ENCODE results near the gene SLC38A1. TPM values are rescaled to one million over a fixed set of nuclear protein-coding genes. Genes with fewer than 3 reads are reported as not detected.
"Not testable (repeated sequence)": the region's sequence is repeated elsewhere in the genome, so short reads cannot be mapped to it uniquely, and the experiment has no call there.

The SLC38A1 gene
- total RNA-seq = 136 TPM
- long read RNA-seq, full-length matches to known transcripts = 29 of 123 reads
- long read RNA-seq, partial matches to known transcripts = 3 of 123 reads
- long read RNA-seq, other reads (novel, unspliced or antisense) = 91 of 123 reads

GRCh38 chr12:46268583-46269428 lies at the start of gene SLC38A1:
Gene SLC38A1, minus strand, starts transcription at chr12:46269043. Its CDS starts 29,243 bp downstream, at chr12:46239800.
- intact Hi-C loops (cut with DNase I) = loop anchor here (10.0 kb wide), 1 partner anchor 54 kb away; no protein-coding TSS in a partner anchor
- peak; percentile 89 for ATAC-seq (ENCODE audit: poor library complexity)
- DNase-seq = peak; percentile 92

GRCh38 chr12:46318037-46318436 lies 49.2 kb upstream of the SLC38A1 start:
- ATAC-seq (ENCODE audit: poor library complexity) (no peak), DNase-seq (no peak)
- intact Hi-C loops (cut with DNase I) = no loop called here

DNA sequence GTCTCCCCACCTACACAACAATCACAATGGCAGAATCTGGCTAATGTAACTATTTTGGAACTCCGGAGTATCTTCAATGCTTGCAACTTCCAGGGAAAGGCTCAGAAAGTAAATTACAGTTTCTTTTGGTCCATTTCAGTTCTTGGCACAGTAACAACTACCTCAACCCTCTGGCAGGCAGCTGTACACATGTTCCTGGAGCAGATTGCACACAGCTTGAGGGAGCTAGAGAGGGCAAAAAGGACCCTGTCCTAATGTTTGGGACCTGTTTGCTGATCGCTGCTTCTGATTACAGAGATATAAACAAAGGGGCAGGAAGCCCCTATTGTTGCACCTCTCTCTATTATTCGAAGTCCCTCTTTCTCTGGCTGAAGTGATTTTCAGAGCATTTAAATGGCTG lies 35.2 kb upstream of the SLC38A1 start:
- intact Hi-C loops (cut with DNase I) = loop anchor here (10.0 kb wide), 1 partner anchor 149 kb away; no protein-coding TSS in a partner anchor
- DNase-seq (no peak), ATAC-seq (ENCODE audit: poor library complexity) (no peak)

GRCh38 chr12:46303039-46303666 lies 34.3 kb upstream of the SLC38A1 start:
- ATAC-seq (ENCODE audit: poor library complexity) = peak; percentile 68
- intact Hi-C loops (cut with DNase I) = loop anchor here (10.0 kb wide), 1 partner anchor 148 kb away; no protein-coding TSS in a partner anchor
- DNase-seq = no peak

GRCh38 chr12:46300910-46301309 lies 32.1 kb upstream of the SLC38A1 start:
- intact Hi-C loops (cut with DNase I) = loop anchor here (10.0 kb wide), 1 partner anchor 146 kb away; no protein-coding TSS in a partner anchor
- DNase-seq (peak; percentile 40), ATAC-seq (ENCODE audit: poor library complexity) (peak; percentile 70)

- ATAC-seq (ENCODE audit: poor library complexity) (no peak), DNase-seq (no peak)
- intact Hi-C loops (cut with DNase I) = loop anchor here (10.0 kb wide), 1 partner anchor 145 kb away; no protein-coding TSS in a partner anchor
Measured at GRCh38 chr12:46299851-46300250, 31.0 kb upstream of the SLC38A1 start.

- ATAC-seq (ENCODE audit: poor library complexity) (no peak), DNase-seq (no peak)
- intact Hi-C loops (cut with DNase I) = no loop called here
Measured at GRCh38 chr12:46298261-46298660, 29.4 kb upstream of the SLC38A1 start.

GRCh38 chr12:46296822-46297221 lies 28.0 kb upstream of the SLC38A1 start:
- no peak for ATAC-seq (ENCODE audit: poor library complexity)
- intact Hi-C loops (cut with DNase I) = no loop called here
- no peak for DNase-seq

DNA sequence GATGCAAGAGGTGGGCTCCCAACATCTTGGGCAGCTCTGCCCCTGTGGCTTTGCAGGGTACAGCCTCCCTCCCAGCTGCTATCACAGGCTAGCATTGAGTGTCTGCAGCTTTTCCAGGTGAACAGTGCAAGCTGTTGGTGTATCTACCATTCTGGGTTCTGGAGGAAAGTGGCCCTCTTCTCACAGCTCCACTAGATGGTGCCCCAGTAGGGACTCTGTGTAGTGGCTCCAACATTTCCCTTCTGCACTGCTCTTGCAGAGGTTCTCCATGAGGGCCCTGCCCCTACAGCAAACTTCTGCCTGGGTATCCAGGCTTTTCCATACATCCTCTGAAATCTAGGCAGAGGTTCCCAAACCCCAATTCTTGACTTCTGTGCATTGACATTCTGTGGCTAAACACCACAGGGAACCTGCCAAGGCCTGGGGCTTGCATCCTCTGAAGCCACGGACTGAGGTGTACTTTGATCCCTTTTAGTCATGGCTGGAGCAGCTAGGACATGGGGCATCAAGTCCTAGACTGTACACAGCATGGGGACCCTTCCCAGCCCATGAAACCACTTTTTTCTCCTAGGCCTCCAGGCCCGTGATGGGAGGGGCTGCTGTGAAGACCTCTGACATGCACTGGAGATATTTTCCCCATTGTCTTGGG lies 24.0 kb upstream of the SLC38A1 start:
- DNase-seq = no peak
- ATAC-seq (ENCODE audit: poor library complexity) = no peak
- intact Hi-C loops (cut with DNase I) = no loop called here

DNA sequence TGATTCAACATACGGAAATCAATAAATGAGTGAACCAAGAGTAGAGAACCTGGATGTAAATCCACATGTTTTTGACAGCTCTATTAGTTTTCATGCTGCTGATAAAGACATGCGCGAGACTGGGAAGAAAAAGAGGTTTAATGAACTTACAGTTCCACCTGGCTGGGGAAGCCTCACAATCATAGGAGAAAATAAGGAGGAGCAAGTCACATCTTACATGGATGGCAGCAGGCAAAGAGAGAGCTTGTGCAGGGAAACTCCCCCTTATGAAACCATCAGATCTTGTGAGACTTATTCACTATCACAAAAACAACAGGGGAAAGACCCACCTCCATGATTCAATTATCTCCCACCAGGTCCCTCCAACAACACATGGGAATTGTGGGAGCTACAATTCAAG lies 23.1 kb upstream of the SLC38A1 start:
- intact Hi-C loops (cut with DNase I); DNase-seq; ATAC-seq (ENCODE audit: poor library complexity): not testable (repeated sequence)

GRCh38 chr12:46285177-46285576 lies 16.3 kb upstream of the SLC38A1 start:
- intact Hi-C loops (cut with DNase I); ATAC-seq (ENCODE audit: poor library complexity); DNase-seq: not testable (repeated sequence)

DNA sequence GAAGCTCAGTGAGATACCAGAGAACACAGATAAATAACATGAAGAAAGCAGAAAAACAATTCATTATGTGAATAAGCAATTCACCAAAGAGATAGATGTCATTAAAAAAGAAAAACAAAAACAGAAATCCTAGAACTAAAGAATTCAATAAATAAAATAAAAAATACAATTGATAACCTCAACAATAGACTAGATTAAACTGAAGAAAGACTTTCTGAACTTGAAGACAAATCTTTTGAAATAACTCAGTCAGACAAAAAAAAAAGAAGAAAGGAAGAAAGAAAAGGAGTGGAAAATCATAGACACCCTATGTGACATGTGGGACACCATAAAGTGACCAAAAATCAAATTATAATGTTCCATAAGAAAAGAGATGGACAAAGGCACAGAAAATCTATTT lies 14.0 kb upstream of the SLC38A1 start:
- no peak for DNase-seq
- ATAC-seq (ENCODE audit: poor library complexity) = no peak
- intact Hi-C loops (cut with DNase I) = no loop called here

- intact Hi-C loops (cut with DNase I) = no loop called here
- DNase-seq (no peak), ATAC-seq (ENCODE audit: poor library complexity) (no peak)
Measured at GRCh38 chr12:46276756-46277155, 7.9 kb upstream of the SLC38A1 start.

- DNase-seq (no peak), ATAC-seq (ENCODE audit: poor library complexity) (no peak)
- intact Hi-C loops (cut with DNase I) = no loop called here
Measured at GRCh38 chr12:46271863-46272262, 3.0 kb upstream of the SLC38A1 start.

DNA sequence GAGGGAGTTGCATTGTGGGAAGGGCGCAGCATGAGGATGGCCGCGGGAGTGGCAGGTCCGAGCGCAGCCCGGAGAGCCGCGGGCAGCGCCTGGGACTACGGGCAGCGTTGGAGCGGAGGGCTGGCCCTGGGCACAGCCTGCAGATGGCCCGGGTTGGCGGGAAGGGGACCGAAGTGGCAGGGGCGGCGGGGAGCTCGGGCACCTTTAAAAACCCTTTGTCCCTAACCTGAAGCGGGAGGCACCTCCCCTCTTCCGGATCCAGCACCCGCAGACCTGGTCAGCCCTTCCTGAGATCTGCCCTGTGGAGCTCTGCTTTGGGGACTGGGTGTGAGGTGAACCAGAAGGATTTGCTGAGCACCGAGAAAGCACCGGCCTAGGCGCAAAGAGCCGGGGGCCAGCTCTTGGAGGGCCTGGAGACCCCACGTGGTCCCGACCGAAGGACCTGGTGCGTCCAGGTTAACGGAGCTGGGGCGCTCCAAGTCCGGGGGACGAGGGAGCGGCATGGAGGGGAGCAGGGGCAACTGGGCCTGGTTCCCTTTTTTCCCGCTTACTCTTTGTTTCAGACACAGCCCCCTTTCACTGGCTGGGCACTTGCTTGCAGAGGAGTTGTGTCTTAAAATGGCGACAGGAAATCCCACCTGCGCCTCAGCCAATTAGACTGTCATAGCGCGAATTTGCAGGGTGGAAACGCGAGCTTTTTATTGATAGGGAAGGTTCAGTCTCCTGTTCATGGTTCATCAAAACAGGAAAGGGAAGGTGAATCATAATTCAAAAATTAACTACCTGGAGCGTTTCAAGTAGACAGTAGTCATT lies 792 bp upstream of the SLC38A1 start:
- peak; percentile 34 for ATAC-seq (ENCODE audit: poor library complexity)
- intact Hi-C loops (cut with DNase I) = loop anchor here (10.0 kb wide), 1 partner anchor 55 kb away; no protein-coding TSS in a partner anchor
- DNase-seq = no peak

DNA sequence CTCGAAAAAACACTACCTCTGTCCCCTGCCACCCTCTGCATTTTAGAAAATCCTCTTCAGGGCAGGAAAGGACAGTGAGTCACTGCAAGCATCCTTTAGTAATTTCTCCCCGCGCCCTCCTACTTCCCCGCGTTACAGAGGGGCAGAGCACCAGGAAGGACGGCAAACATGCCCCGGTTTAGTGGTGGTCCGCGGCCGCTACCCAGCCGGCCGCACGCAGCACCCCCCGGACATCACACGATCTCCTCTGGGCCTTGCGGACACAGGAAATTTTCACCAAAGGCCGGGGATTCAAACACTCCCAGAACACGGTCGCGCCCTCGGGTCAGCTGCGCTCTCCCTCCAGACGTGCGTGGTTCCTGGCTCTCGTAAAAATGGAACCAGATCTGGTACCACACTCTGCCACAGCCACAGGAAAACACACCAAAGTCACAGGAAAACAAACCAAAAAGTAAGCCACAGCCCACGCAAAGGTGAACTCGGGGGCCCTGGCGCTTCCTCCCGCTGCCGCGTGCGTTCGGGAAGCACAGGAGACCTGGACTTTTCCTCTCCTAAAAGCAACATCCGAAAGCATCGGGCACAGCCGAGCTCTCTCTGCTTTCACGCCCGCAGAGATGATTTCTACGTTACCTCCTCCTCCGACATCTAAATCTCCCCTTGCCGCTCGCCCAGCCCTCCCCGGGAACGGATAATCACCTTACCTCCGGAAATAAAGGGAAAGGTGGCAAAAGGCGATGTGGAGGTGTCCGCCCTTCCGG lies 839 bp downstream of the SLC38A1 start:
- no peak for DNase-seq
- intact Hi-C loops (cut with DNase I) = loop anchor here (10.0 kb wide), 1 partner anchor 53 kb away; no protein-coding TSS in a partner anchor
- peak; percentile 20 for ATAC-seq (ENCODE audit: poor library complexity)

GRCh38 chr12:46267575-46267824 lies 1.3 kb downstream of the SLC38A1 start:
- intact Hi-C loops (cut with DNase I) = loop anchor here (10.0 kb wide), 1 partner anchor 53 kb away; no protein-coding TSS in a partner anchor
- ATAC-seq (ENCODE audit: poor library complexity) (peak; percentile 5), DNase-seq (no peak)
